HepG2 (cell line): ENCODE data around the gene PCDHGB1. TPM values are rescaled to one million over a fixed set of nuclear protein-coding genes. Genes with fewer than 3 reads are reported as not detected.
A peak's percentile ranks its signal among the peaks of the same experiment; 100 is the strongest.

Experiments used
- ARNTL ChIP-seq: sonication (generic); formaldehyde crosslinking; IDR thresholded peaks from 2 replicates; pipeline ENCODE4 v1.4.0; 2020; ENCODE audit warnings: mild to moderate bottlenecking, missing genetic modification reagents
- CEBPG ChIP-seq: IDR thresholded peaks from 2 replicates; pipeline ENCODE4 v1.6.1; 2016
- ELF4 ChIP-seq: sonication (generic); formaldehyde crosslinking; IDR thresholded peaks from 2 replicates; pipeline ENCODE4 v1.5.0; 2020; ENCODE audit warnings: missing genetic modification reagents, mild to moderate bottlenecking, moderate library complexity, borderline replicate concordance
- EP300 ChIP-seq, 3 experiments: sonication (generic) in 1 of 3; formaldehyde crosslinking in 1 of 3; IDR thresholded peaks; 2 replicates each; pipeline versions ENCODE4 v1.5.1 to v1.6.1; 2011 to 2020; ENCODE audit warnings: low read depth in 2 of 3, low read length in 2 of 3, borderline replicate concordance in 1 of 3, improper control_type of control experiment in 1 of 3, mild to moderate bottlenecking in 1 of 3, missing genetic modification reagents in 1 of 3, moderate library complexity in 1 of 3
- HMGXB4 ChIP-seq, 2 experiments: sonication (generic) in 1 of 2; formaldehyde crosslinking in 1 of 2; IDR thresholded peaks; 2 replicates each; pipeline versions ENCODE4 v1.4.0 to v1.6.1; 2018 to 2020; ENCODE audit warnings: missing genetic modification reagents in 2 of 2, borderline replicate concordance in 1 of 2, low read depth in 1 of 2, mild to moderate bottlenecking in 1 of 2, missing biosample characterization in 1 of 2
- MAX ChIP-seq: IDR thresholded peaks from 2 replicates; pipeline ENCODE4 v1.6.1; 2012; ENCODE audit warnings: inconsistent platforms
- MIXL1 ChIP-seq: IDR thresholded peaks from 2 replicates; pipeline ENCODE4 v1.6.1; 2016
- NFYC ChIP-seq: IDR thresholded peaks from 2 replicates; pipeline ENCODE4 v1.6.1; 2016; ENCODE audit warnings: missing genetic modification reagents, missing compliant biosample characterization
- NR1H2 ChIP-seq: sonication (generic); formaldehyde crosslinking; IDR thresholded peaks from 2 replicates; pipeline ENCODE4 v1.8.1; 2022; ENCODE audit warnings: low read depth, missing genetic modification reagents, borderline replicate concordance
- SNRNP70 ChIP-seq: fragments of 200-400 bp; formaldehyde crosslinking; IDR thresholded peaks from 2 replicates; pipeline ENCODE4 v1.6.1; 2017; ENCODE audit warnings: mild to moderate bottlenecking, low read depth, low read length, moderate library complexity
- TBL1XR1 ChIP-seq: fragments of 150-350 bp; IDR thresholded peaks from 2 replicates; pipeline ENCODE4 v1.6.1; 2014; ENCODE audit warnings: borderline replicate concordance, low read length; ENCODE audit not compliant: partially characterized antibody
- ZFX ChIP-seq: sonication (generic); formaldehyde crosslinking; IDR thresholded peaks from 2 replicates; pipeline ENCODE4 v1.4.0; 2020; ENCODE audit warnings: mild to moderate bottlenecking, low read depth, missing genetic modification reagents, moderate library complexity
- ZNF264 ChIP-seq: sonication (generic); formaldehyde crosslinking; IDR thresholded peaks from 2 replicates; pipeline ENCODE4 v1.4.0; 2020; ENCODE audit warnings: missing genetic modification reagents
- ZNF318 ChIP-seq: sonication (generic); formaldehyde crosslinking; IDR thresholded peaks from 2 replicates; pipeline ENCODE4 v1.4.0; 2020; ENCODE audit warnings: mild to moderate bottlenecking, missing genetic modification reagents
- ZNF337 ChIP-seq: sonication (generic); formaldehyde crosslinking; IDR thresholded peaks from 2 replicates; pipeline ENCODE4 v1.5.1; 2020; ENCODE audit warnings: missing genetic modification reagents, low read depth, mild to moderate bottlenecking, borderline replicate concordance
- ZNF362 ChIP-seq: sonication (generic); formaldehyde crosslinking; IDR thresholded peaks from 2 replicates; pipeline ENCODE4 v1.4.0; 2020; ENCODE audit warnings: missing genetic modification reagents, mild to moderate bottlenecking, borderline replicate concordance
- ZNF83 ChIP-seq: sonication (generic); formaldehyde crosslinking; IDR thresholded peaks from 2 replicates; pipeline ENCODE4 v1.4.0; 2020; ENCODE audit warnings: missing genetic modification reagents, mild to moderate bottlenecking, borderline replicate concordance
- polyA plus RNA-seq, 8 experiments: library from polyadenylated mRNA; depleted of rRNA in 3 of 8; stranded (reverse) in 7 of 8; unstranded in 1 of 8; fragments of >200 nt; fragmentation: Illumina TruSeq in 4 of 8; extraction: Trizol in 4 of 8; gene quantifications; 2 replicates each; pipeline versions ENCODE4 v1.2.1 to v1.2.3, GENCODE V29; 2011 to 2016; ENCODE audit warnings: low read depth in 4 of 8, missing spikeins in 1 of 8, mixed read lengths in 1 of 8; ENCODE audit not compliant: insufficient read depth in 1 of 8
- total RNA-seq, 5 experiments: library from RNA; depleted of rRNA; stranded (reverse); fragments of >200 nt; fragmentation: Illumina TruSeq; extraction: Trizol; gene quantifications; 2 replicates each; pipeline ENCODE4 v1.2.3, GENCODE V29; 2016; ENCODE audit warnings: low read depth in 1 of 5

PCDHGB1 gene
- total and polyA plus RNA-seq, 2 of the 13 experiments (the other 11 are each of a cell fraction or from before 2014, with no cell fraction given) = 1.0 to 2.6 TPM

GRCh38 chr5:141330299-141331080, 19.4 kb upstream of the PCDHGB1 start, which contains the start of gene PCDHGA1 (continued):
- TF ChIP-seq SNRNP70 = no peak
- TF ChIP-seq ARNTL (CRISPR knock-in tag) = no peak
- TF ChIP-seq EP300 (IDR thresholded peaks at IDR 0.05; ENCODE audit: low read depth in 2 of 2, low read length in 2 of 2) = no peak
- TF ChIP-seq EP300 (CRISPR knock-in tag; IDR thresholded peaks at IDR 0.05; ENCODE audit: borderline replicate concordance) = no peak
- 0 out of 2 replicates have a peak, but pooled peaks have one; percentile 31 for TF ChIP-seq MIXL1 (CRISPR knock-in tag)
- TF ChIP-seq HMGXB4 (CRISPR knock-in tag; IDR thresholded peaks at IDR 0.05; ENCODE audit: borderline replicate concordance in 1 of 2, low read depth in 1 of 2) = peak; percentile 43 to 48; a peak in 2 of 4 replicates
- no peak for TF ChIP-seq ZNF337
- peak; percentile 87 for TF ChIP-seq ZNF362
- no peak for TF ChIP-seq NR1H2
- TF ChIP-seq ZNF83 (CRISPR knock-in tag) = no peak
- no peak for TF ChIP-seq NFYC (CRISPR knock-in tag)
- no peak for TF ChIP-seq ZNF318 (CRISPR knock-in tag)
- no peak for TF ChIP-seq ZFX (CRISPR knock-in tag)
- TF ChIP-seq TBL1XR1 = no peak
- TF ChIP-seq CEBPG = no peak
- TF ChIP-seq ZNF264 (CRISPR knock-in tag) = no peak
- TF ChIP-seq MAX = peak; percentile 49; the same call in 1 of the 2 replicates
- TF ChIP-seq ELF4 (CRISPR knock-in tag) = no peak
